Pericardium fibroblast (primary cell): ENCODE measurements around the gene POLR2F. TPM values are rescaled to one million over a fixed set of nuclear protein-coding genes. Genes with fewer than 3 reads are reported as not detected.

ENCODE experiments used
- total RNA-seq: library from RNA; depleted of rRNA; stranded (reverse); fragments of >200 nt; gene quantifications from 2 replicates; pipeline ENCODE4 v1.2.3, GENCODE V29; 2015

Gene POLR2F
- total RNA-seq: 45.1 and 84.4 TPM in 2 replicates

GRCh38 chr22:37953437-37954179 lies at the start of gene POLR2F, which contains the start of gene C22orf23:
POLR2F (plus strand) TSS chr22:37953699; CDS start chr22:37953788, 89 bp downstream.
C22orf23 (minus strand) TSS chr22:37953601; CDS start chr22:37953149, 452 bp downstream.

GRCh38 chr22:37905534-37906363 lies 47.8 kb upstream of the POLR2F start, which contains the start of gene MICALL1:
MICALL1 (plus strand) TSS chr22:37906297; CDS start chr22:37906423, 126 bp downstream.

GRCh38 chr22:37983860-37984791 lies 30.6 kb downstream of the POLR2F start, which contains the start of gene SOX10:
SOX10 (minus strand) TSS chr22:37984555; CDS start chr22:37983784, 771 bp downstream.

Other genes starting within 250 kb of the POLR2F start
- gene GCAT, start 145.8 kb upstream of the POLR2F start, total RNA-seq: 32.4 and 40.8 TPM in 2 replicates
- gene GALR3, start 130.3 kb upstream of the POLR2F start, total RNA-seq: not detected in 2 replicates
- 26.5 and 30.0 TPM in 2 replicates for gene ANKRD54, start 109.4 kb upstream of the POLR2F start, total RNA-seq
- 447 and 612 TPM in 2 replicates for gene EIF3L, start 104.3 kb upstream of the POLR2F start, total RNA-seq
- 30.6 and 31.7 TPM in 2 replicates for gene MICALL1, start 47.4 kb upstream of the POLR2F start, total RNA-seq
- 0.70 TPM in 1 of 2 replicates, not detected in the other for gene C22orf23, start 98 bp upstream of the POLR2F start, total RNA-seq
- gene SOX10, start 30.9 kb downstream of the POLR2F start, total RNA-seq: not detected in 2 replicates
- gene PICK1, start 103.7 kb downstream of the POLR2F start, total RNA-seq: 7.2 and 15.2 TPM in 2 replicates
- 0.12 and 0.60 TPM in 2 replicates for gene SLC16A8, start 130.5 kb downstream of the POLR2F start, total RNA-seq
- gene BAIAP2L2, start 157.0 kb downstream of the POLR2F start, total RNA-seq: 2.2 and 3.2 TPM in 2 replicates
- 6.5 and 17.0 TPM in 2 replicates for gene PLA2G6, start 228.1 kb downstream of the POLR2F start, total RNA-seq
- 14.3 and 19.8 TPM in 2 replicates for gene MAFF, start 248.3 kb downstream of the POLR2F start, total RNA-seq